Activated naive CD4-positive, alpha-beta T cell treated with Interleukin-2 at 50 U/mL for 16 hours (primary cell): ENCODE results near the gene LRSAM1.
A peak's percentile ranks its signal among the peaks of the same experiment; 100 is the strongest.

Source experiments
- DNase-seq: peaks from one replicate; pipeline ENCODE4 v3.0.0-alpha.2; 2020

LRSAM1 gene

GRCh38 chr9:127500399-127500798 lies 49.1 kb downstream of the LRSAM1 start:
- DNase-seq: no peak

- DNase-seq: no peak
These were observed 49.6 kb downstream of the LRSAM1 start for GRCh38 chr9:127500862-127501261.

- DNase-seq: no peak
These were observed 50.6 kb downstream of the LRSAM1 start for GRCh38 chr9:127501821-127502343.

GRCh38 chr9:127502706-127503378 lies 51.5 kb downstream of the LRSAM1 start:
- DNase-seq: no peak

- no peak for DNase-seq
These were observed 52.1 kb downstream of the LRSAM1 start for GRCh38 chr9:127503379-127503921.

GRCh38 chr9:127503947-127504886 lies 52.9 kb downstream of the LRSAM1 start:
- peak; percentile 81 for DNase-seq

GRCh38 chr9:127504887-127505251 lies 53.6 kb downstream of the LRSAM1 start:
- no peak for DNase-seq

- DNase-seq: peak; percentile 21
These were observed 54.2 kb downstream of the LRSAM1 start for GRCh38 chr9:127505396-127506116.

- no peak for DNase-seq
These were observed 55.0 kb downstream of the LRSAM1 start for GRCh38 chr9:127506117-127506813.

GRCh38 chr9:127506814-127507750 lies 55.8 kb downstream of the LRSAM1 start:
- DNase-seq: no peak

GRCh38 chr9:127507751-127508648 lies 56.7 kb downstream of the LRSAM1 start:
- DNase-seq: no peak

GRCh38 chr9:127508901-127509260 lies 57.6 kb downstream of the LRSAM1 start:
- no peak for DNase-seq

- DNase-seq: no peak
These were observed 58.1 kb downstream of the LRSAM1 start for GRCh38 chr9:127509261-127509954.

GRCh38 chr9:127509955-127510299 lies 58.6 kb downstream of the LRSAM1 start:
- no peak for DNase-seq

- no peak for DNase-seq
These were observed 63.2 kb downstream of the LRSAM1 start for GRCh38 chr9:127514468-127514867.

- no peak for DNase-seq
These were observed 65.7 kb downstream of the LRSAM1 start for GRCh38 chr9:127516835-127517607.

GRCh38 chr9:127517620-127518019 lies 66.3 kb downstream of the LRSAM1 start:
- DNase-seq: no peak

- DNase-seq: no peak
These were observed 67.0 kb downstream of the LRSAM1 start for GRCh38 chr9:127518091-127518856.
